NCI-H2107 treated with DMSO at 0.1 percent for 48 hours (cell line): ENCODE data around the gene CDHR1.
A peak's percentile ranks its signal among the peaks of the same experiment; 100 is the strongest.

ENCODE experiments used
- DNase-seq: peaks from one replicate; lab custom pipeline; 2025; ENCODE audit not compliant: unreplicated experiment; lab: John Stamatoyannopoulos, UW

The CDHR1 gene

GRCh38 chr10:84225427-84226173, 31.3 kb downstream of the CDHR1 start, which contains the start of gene LRIT2:
Gene LRIT2, minus strand, starts transcription at chr10:84225544. Its CDS starts 24 bp downstream, at chr10:84225520.
- no peak for DNase-seq

GRCh38 chr10:84226616-84227015, 32.3 kb downstream of the CDHR1 start:
- no peak for DNase-seq

GRCh38 chr10:84227810-84228209, 33.5 kb downstream of the CDHR1 start:
- no peak for DNase-seq

- DNase-seq, result no peak
These were observed 36.0 kb downstream of the CDHR1 start for GRCh38 chr10:84230359-84230758.

GRCh38 chr10:84232376-84232775, 38.0 kb downstream of the CDHR1 start:
- DNase-seq, result no peak

- no peak for DNase-seq
These were observed 39.6 kb downstream of the CDHR1 start for GRCh38 chr10:84233940-84234339.

- no peak for DNase-seq
These were observed 40.1 kb downstream of the CDHR1 start for GRCh38 chr10:84234479-84234878.

- DNase-seq, result no peak
These were observed 40.8 kb downstream of the CDHR1 start for GRCh38 chr10:84235096-84235495.

- DNase-seq, result no peak
These were observed 42.5 kb downstream of the CDHR1 start for GRCh38 chr10:84236807-84237198.

GRCh38 chr10:84237199-84238051, 43.1 kb downstream of the CDHR1 start:
- no peak for DNase-seq

GRCh38 chr10:84238909-84239308, 44.6 kb downstream of the CDHR1 start:
- no peak for DNase-seq

- no peak for DNase-seq
These were observed 47.0 kb downstream of the CDHR1 start, which contains the start of gene LRIT1 for GRCh38 chr10:84241185-84241790. Gene LRIT1, minus strand, starts transcription at chr10:84241546. Its CDS starts 107 bp downstream, at chr10:84241439.

GRCh38 chr10:84243759-84244158, 49.4 kb downstream of the CDHR1 start:
- no peak for DNase-seq

GRCh38 chr10:84244651-84245270, 50.4 kb downstream of the CDHR1 start, which contains the start of gene RGR:
Gene RGR, plus strand, starts transcription at chr10:84245053. Its CDS starts 38 bp downstream, at chr10:84245091.
- peak; percentile 6 for DNase-seq

GRCh38 chr10:84247496-84247895, 53.2 kb downstream of the CDHR1 start:
- DNase-seq, result no peak

GRCh38 chr10:84248794-84249193, 54.5 kb downstream of the CDHR1 start:
- no peak for DNase-seq

GRCh38 chr10:84254552-84255478, 60.5 kb downstream of the CDHR1 start:
- DNase-seq, result no peak

- no peak for DNase-seq
These were observed 62.4 kb downstream of the CDHR1 start for GRCh38 chr10:84256510-84257342.
